ENCODE results near the gene TEX10.

DNA sequence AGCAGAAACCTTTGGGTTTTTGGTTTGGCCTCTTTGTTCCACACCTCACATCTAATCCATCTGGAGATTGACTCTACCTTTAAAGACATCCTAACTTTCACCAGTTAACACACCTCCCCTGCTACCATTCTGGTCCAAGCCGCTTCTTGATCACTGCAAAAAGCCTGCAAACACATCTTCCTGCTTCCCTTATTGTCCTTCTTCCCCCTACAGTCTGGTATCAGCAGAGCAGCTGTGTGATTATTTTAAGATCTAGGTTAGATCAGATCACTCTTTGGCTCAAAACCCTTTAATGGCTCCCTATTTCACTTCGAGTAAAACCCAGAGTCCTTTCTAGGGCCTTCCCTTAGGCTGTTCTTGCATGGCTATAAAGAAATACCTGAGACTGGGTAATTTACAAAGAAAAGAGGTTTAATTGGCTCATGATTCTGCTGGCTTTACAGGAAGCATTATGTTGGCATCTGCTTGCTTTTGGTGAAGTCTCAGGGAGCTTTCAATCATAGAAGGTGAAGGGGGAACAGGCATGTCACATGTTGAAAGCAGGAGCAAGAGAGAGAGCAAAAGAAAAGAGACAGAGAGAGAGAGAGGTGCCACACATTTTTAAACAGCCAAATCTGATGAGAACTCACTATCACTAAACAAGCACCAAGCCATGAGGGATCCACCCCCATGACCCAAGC lies 1.5 kb upstream of the TEX10 start:
- TF ChIP-seq, protein P1, sequence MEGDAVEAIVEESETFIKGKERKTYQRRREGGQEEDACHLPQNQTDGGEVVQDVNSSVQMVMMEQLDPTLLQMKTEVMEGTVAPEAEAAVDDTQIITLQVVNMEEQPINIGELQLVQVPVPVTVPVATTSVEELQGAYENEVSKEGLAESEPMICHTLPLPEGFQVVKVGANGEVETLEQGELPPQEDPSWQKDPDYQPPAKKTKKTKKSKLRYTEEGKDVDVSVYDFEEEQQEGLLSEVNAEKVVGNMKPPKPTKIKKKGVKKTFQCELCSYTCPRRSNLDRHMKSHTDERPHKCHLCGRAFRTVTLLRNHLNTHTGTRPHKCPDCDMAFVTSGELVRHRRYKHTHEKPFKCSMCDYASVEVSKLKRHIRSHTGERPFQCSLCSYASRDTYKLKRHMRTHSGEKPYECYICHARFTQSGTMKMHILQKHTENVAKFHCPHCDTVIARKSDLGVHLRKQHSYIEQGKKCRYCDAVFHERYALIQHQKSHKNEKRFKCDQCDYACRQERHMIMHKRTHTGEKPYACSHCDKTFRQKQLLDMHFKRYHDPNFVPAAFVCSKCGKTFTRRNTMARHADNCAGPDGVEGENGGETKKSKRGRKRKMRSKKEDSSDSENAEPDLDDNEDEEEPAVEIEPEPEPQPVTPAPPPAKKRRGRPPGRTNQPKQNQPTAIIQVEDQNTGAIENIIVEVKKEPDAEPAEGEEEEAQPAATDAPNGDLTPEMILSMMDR (IDR thresholded peaks at IDR 0.05): no peak
- no peak for TF ChIP-seq POLR2AphosphoS5 (IDR thresholded peaks at IDR 0.05)
- TF ChIP-seq POLR2A (IDR thresholded peaks at IDR 0.05): no peak
- no peak for TF ChIP-seq EP300 (IDR thresholded peaks at IDR 0.05)
